B cell (primary cell): ENCODE data around the gene EXOC6B. TPM values are rescaled to one million over a fixed set of nuclear protein-coding genes. Genes with fewer than 3 reads are reported as not detected.

Source experiments
- ATAC-seq: fragments of 200-7000 bp; cut with Tn5 transposase; one replicate; pipeline ENCODE4 v1.10.0; 2021; ENCODE audit warnings: low read depth, mild to moderate bottlenecking, moderate number of reproducible peaks, moderate library complexity
- CTCF ChIA-PET: fragments of 350-600 bp; sonication (Branson Sonifier 250); formaldehyde crosslinking; loops from one replicate; lab custom pipeline; 2021; ENCODE audit warnings: antibody characterized with exemption, inconsistent platforms; lab: Charles Lee
- POLR2A ChIA-PET: fragments of 350-600 bp; sonication (Branson Sonifier 250); formaldehyde crosslinking; loops from one replicate; lab custom pipeline; 2021; ENCODE audit warnings: antibody characterized with exemption; lab: Charles Lee
- DNase-seq: peaks from one replicate; pipeline ENCODE4 v3.0.0; 2013
- H2AFZ ChIP-seq: 2 replicates; pipeline ENCODE4 v1.6.1; 2012; ENCODE audit warnings: mild to moderate bottlenecking, low read depth, low read length; ENCODE audit not compliant: insufficient read depth, poor library complexity, severe bottlenecking
- H3K27ac ChIP-seq, 2 donors: 1 replicate in 1 of 2; 2 replicates in 1 of 2; pipeline ENCODE4 v1.5.1; 2012 to 2013; ENCODE audit warnings: low read length in 2 of 2, mild to moderate bottlenecking in 2 of 2, moderate library complexity in 1 of 2
- H3K27me3 ChIP-seq, 4 experiments: fragments of 200-600 bp in 1 of 4; sonication (generic) in 1 of 4; replicated peaks in 1 of 4; 1 replicate in 2 of 4; 2 replicates in 2 of 4; pipeline versions ENCODE4 v1.6.1 to v1.7.0; 2013 to 2016; ENCODE audit warnings: low read length in 3 of 4, mild to moderate bottlenecking in 2 of 4, mixed read lengths in 1 of 4, moderate library complexity in 1 of 4; ENCODE audit not compliant: insufficient read depth in 4 of 4, control insufficient read depth in 3 of 4; ENCODE audit errors: control extremely low read depth in 1 of 4
- H3K36me3 ChIP-seq, 2 experiments: replicated peaks in 1 of 2; 1 replicate in 1 of 2; 2 replicates in 1 of 2; pipeline versions ENCODE4 v1.6.1 to v1.7.1; 2013; ENCODE audit warnings: low read length in 1 of 2; ENCODE audit not compliant: insufficient read depth in 2 of 2, control insufficient read depth in 1 of 2; ENCODE audit errors: control extremely low read depth in 1 of 2, extremely low read depth in 1 of 2
- H3K4me1 ChIP-seq, 2 donors: fragments of 200-600 bp in 1 of 2; sonication (generic) in 1 of 2; 1 replicate in 1 of 2; 2 replicates in 1 of 2; pipeline versions ENCODE4 v1.5.1 to v1.6.1; 2013 to 2017; ENCODE audit warnings: low read length in 2 of 2; ENCODE audit not compliant: control insufficient read depth in 2 of 2, insufficient read depth in 2 of 2
- H3K4me2 ChIP-seq: replicated peaks from 2 replicates; pipeline ENCODE3; 2012; ENCODE audit warnings: mild to moderate bottlenecking, low read depth, low read length; ENCODE audit not compliant: poor library complexity, severe bottlenecking
- H3K4me3 ChIP-seq, 5 experiments: fragments of 200-600 bp in 1 of 5; sonication (generic) in 1 of 5; 1 replicate in 3 of 5; 2 replicates in 2 of 5; pipeline versions ENCODE4 v1.5.1 to v1.7.0; 2011 to 2016; ENCODE audit warnings: low read length in 4 of 5, mild to moderate bottlenecking in 4 of 5, low read depth in 2 of 5, control low read depth in 1 of 5, moderate library complexity in 1 of 5; ENCODE audit not compliant: insufficient read depth in 1 of 5; ENCODE audit errors: control extremely low read depth in 1 of 5, extremely low read depth in 1 of 5
- H3K79me2 ChIP-seq: fragments of 200-600 bp; sonication (generic); one replicate; pipeline ENCODE4 v1.6.0; 2016; ENCODE audit warnings: low read length; ENCODE audit not compliant: control insufficient read depth, insufficient read depth
- H3K9ac ChIP-seq: fragments of 200-600 bp; sonication (generic); 2 replicates; pipeline ENCODE4 v1.6.1; 2017; ENCODE audit warnings: mild to moderate bottlenecking, low read length, moderate library complexity
- H3K9me3 ChIP-seq, 3 donors: one replicate each; pipeline versions ENCODE4 v1.6.1 to v1.7.1; 2013; ENCODE audit warnings: low read length in 2 of 3; ENCODE audit not compliant: control insufficient read depth in 2 of 3, insufficient read depth in 1 of 3; ENCODE audit errors: control extremely low read depth in 1 of 3
- H4K20me1 ChIP-seq: 2 replicates; pipeline ENCODE4 v1.6.0; 2012; ENCODE audit warnings: mild to moderate bottlenecking, low read length; ENCODE audit not compliant: insufficient read depth, control insufficient read depth, poor library complexity, severe bottlenecking
- H3K27ac Mint-ChIP-seq: one replicate; pipeline ENCODE4 v1.8.0; 2021; ENCODE audit warnings: mixed read lengths
- H3K27me3 Mint-ChIP-seq: one replicate; pipeline ENCODE4 v1.8.0; 2021; ENCODE audit warnings: mixed read lengths
- H3K4me1 Mint-ChIP-seq: one replicate; pipeline ENCODE4 v1.8.0; 2021; ENCODE audit warnings: mixed read lengths
- H3K4me3 Mint-ChIP-seq: one replicate; pipeline ENCODE4 v1.8.0; 2021; ENCODE audit warnings: mixed read lengths
- H3K9me3 Mint-ChIP-seq: one replicate; pipeline ENCODE4 v1.8.0; 2022; ENCODE audit warnings: mixed read lengths; ENCODE audit not compliant: insufficient read depth
- CTCF ChIP-seq: fragments of 200-600 bp; IDR thresholded peaks from one replicate; pipeline ENCODE4 v1.8.0; 2022; ENCODE audit warnings: antibody characterized with exemption, mild to moderate bottlenecking
- EZH2 ChIP-seq: IDR thresholded peaks from 2 replicates; pipeline ENCODE4 v1.6.1; 2012; ENCODE audit warnings: borderline replicate concordance, low read depth, mild to moderate bottlenecking, moderate library complexity, low read length; ENCODE audit not compliant: insufficient read depth, poor library complexity, severe bottlenecking
- WGBS: methylation state at CpG from one replicate; pipeline ENCODE4 v1.1.5; 2013; ENCODE audit warnings: missing lambda C conversion rate; ENCODE audit not compliant: insufficient coverage; 5-methylcytosine and 5-hydroxymethylcytosine counted together
- intact Hi-C: fragments of 100-400 bp; cut with micrococcal nuclease; formaldehyde crosslinking; loops from one replicate; pipeline ENCODE4 v1.10.0; 2022
- polyA plus RNA-seq: library from polyadenylated mRNA; depleted of rRNA; stranded (reverse); fragments of >200 nt; gene quantifications from 2 replicates; pipeline ENCODE4 v1.2.3, GENCODE V29; 2012
- total RNA-seq, 2 donors: library from RNA; stranded (reverse); fragments of 120-200 nt in 1 of 2; gene quantifications; 1 replicate in 1 of 2; 2 replicates in 1 of 2; pipeline versions ENCODE4 v1.2.3 to v1.2.4, GENCODE V29; 2013 to 2022

The EXOC6B gene
- total and polyA plus RNA-seq, 2 donors (not counting 1 experiment from before 2014, with no cell fraction given) = 4.8 to 22.6 TPM

- no peak overlapping the region for H2AFZ ChIP-seq
- no peak overlapping the region for H3K4me3 Mint-ChIP-seq
- H3K27me3 Mint-ChIP-seq = no peaks in the 10 kb centered on the region
- no peak for TF ChIP-seq EZH2
- no peak for TF ChIP-seq CTCF
- H3K4me1 Mint-ChIP-seq = no peaks in the 10 kb centered on the region
- no peak overlapping the region for H3K9ac ChIP-seq
- H3K9me3 Mint-ChIP-seq = peaks cover 2% of the 10 kb centered on the region
- H3K4me1 ChIP-seq = no peaks in the 10 kb centered on the region
- no peaks in the 10 kb centered on the region for H3K79me2 ChIP-seq
- ATAC-seq (no peak), DNase-seq (no peak)
- ChIA-PET POLR2A (no interaction called here), CTCF (interaction anchor here (0.6 kb wide), 1 partner anchor 35 kb away, joined by 3 read pairs; no protein-coding TSS in a partner anchor)
- no peak overlapping the region for H3K4me3 ChIP-seq
- no peak overlapping the region for H3K4me2 ChIP-seq
- no peak overlapping the region for H3K27ac ChIP-seq
- intact Hi-C loops = no loop called here
- H3K27ac Mint-ChIP-seq = no peak overlapping the region
- H4K20me1 ChIP-seq = no peaks in the 10 kb centered on the region
- H3K9me3 ChIP-seq = peaks cover 2 to 13% (median 10%) of the 10 kb centered on the region in 3 donors
- no peaks in the 10 kb centered on the region for H3K36me3 ChIP-seq
- WGBS = no CpG with 5 or more reads among the region's 2 CpGs
- H3K27me3 ChIP-seq = no peaks in the 10 kb centered on the region
Observed at GRCh38 chr2:72762276-72762675, 63.6 kb downstream of the EXOC6B start.

GRCh38 chr2:72759755-72760154, 66.1 kb downstream of the EXOC6B start:
- Histone ChIP-seq H3K36me3 (no peaks in the 10 kb centered on the region), H3K9ac (no peak overlapping the region), H3K79me2 (no peaks in the 10 kb centered on the region), H3K9me3 (peaks cover 2 to 13% (median 10%) of the 10 kb centered on the region in 3 donors), H3K4me3 (no peak overlapping the region), H3K27me3 (no peaks in the 10 kb centered on the region), H3K4me2 (no peak overlapping the region), H4K20me1 (no peaks in the 10 kb centered on the region), H2AFZ (no peak overlapping the region), H3K4me1 (no peaks in the 10 kb centered on the region), H3K27ac (no peak overlapping the region)
- no peak overlapping the region for H3K4me3 Mint-ChIP-seq
- intact Hi-C loops = no loop called here
- ChIA-PET CTCF (no interaction called here), POLR2A (no interaction called here)
- TF ChIP-seq CTCF = no peak
- no peak for TF ChIP-seq EZH2
- no peaks in the 10 kb centered on the region for H3K4me1 Mint-ChIP-seq
- ATAC-seq (no peak), DNase-seq (no peak)
- no CpG with 5 or more reads among the region's 1 CpG for WGBS
- no peak overlapping the region for H3K27ac Mint-ChIP-seq
- peaks cover 2% of the 10 kb centered on the region for H3K9me3 Mint-ChIP-seq
- H3K27me3 Mint-ChIP-seq = no peaks in the 10 kb centered on the region
